ENCODE data around the gene PARD3B.

Gene PARD3B

GRCh38 chr2:205496370-205496769, 951.1 kb downstream of the PARD3B start:
- no peak for DNase-seq

GRCh38 chr2:205496772-205497171, 951.5 kb downstream of the PARD3B start:
- DNase-seq: no peak

- DNase-seq: no peak
These were observed 953.7 kb downstream of the PARD3B start for GRCh38 chr2:205499006-205499405.

- DNase-seq: no peak
These were observed 954.8 kb downstream of the PARD3B start for GRCh38 chr2:205500065-205500464.

- no peak for DNase-seq
These were observed 955.7 kb downstream of the PARD3B start for GRCh38 chr2:205500951-205501350.

GRCh38 chr2:205501826-205502225, 956.6 kb downstream of the PARD3B start:
- no peak for DNase-seq

GRCh38 chr2:205505371-205505770, 960.1 kb downstream of the PARD3B start:
- no peak for DNase-seq

- no peak for DNase-seq
These were observed 964.4 kb downstream of the PARD3B start for GRCh38 chr2:205509655-205510054.

- no peak for DNase-seq
These were observed 965.1 kb downstream of the PARD3B start for GRCh38 chr2:205510345-205510744.

GRCh38 chr2:205511221-205511620, 965.9 kb downstream of the PARD3B start:
- DNase-seq: no peak

- DNase-seq: no peak
These were observed 966.4 kb downstream of the PARD3B start for GRCh38 chr2:205511641-205512040.

GRCh38 chr2:205520311-205520710, 975.0 kb downstream of the PARD3B start:
- no peak for DNase-seq

GRCh38 chr2:205524656-205525055, 979.4 kb downstream of the PARD3B start:
- DNase-seq: no peak

GRCh38 chr2:205527801-205528200, 982.5 kb downstream of the PARD3B start:
- no peak for DNase-seq

- no peak for DNase-seq
These were observed 985.8 kb downstream of the PARD3B start for GRCh38 chr2:205531072-205531471.

GRCh38 chr2:205531489-205532148, 986.3 kb downstream of the PARD3B start:
- DNase-seq: no peak

- no peak for DNase-seq
These were observed 989.7 kb downstream of the PARD3B start for GRCh38 chr2:205535001-205535400.

- no peak for DNase-seq
These were observed 994.3 kb downstream of the PARD3B start for GRCh38 chr2:205539603-205540002.

- no peak for DNase-seq
These were observed 994.8 kb downstream of the PARD3B start for GRCh38 chr2:205540036-205540435.

- DNase-seq: no peak
These were observed 998.1 kb downstream of the PARD3B start for GRCh38 chr2:205543262-205543843.

GRCh38 chr2:205543937-205544702, 998.8 kb downstream of the PARD3B start:
- DNase-seq: no peak

GRCh38 chr2:205545971-205546816, 1000.9 kb downstream of the PARD3B start:
- no peak for DNase-seq

GRCh38 chr2:205555566-205556230, 1010.4 kb downstream of the PARD3B start:
- DNase-seq: no peak

Data from stimulated activated CD4-positive, alpha-beta T cell treated with anti-CD3 and anti-CD28 coated beads, Interleukin-2, amount 100 ng/mL, for 48 hours (primary cell).